Forelimb muscle (tissue), 1 donor: ENCODE data around the gene APOF. TPM values are rescaled to one million over a fixed set of nuclear protein-coding genes. Genes with fewer than 3 reads are reported as not detected.
A peak's percentile ranks its signal among the peaks of the same experiment; 100 is the strongest.
"Not testable (repeated sequence)": the region's sequence is repeated elsewhere in the genome, so short reads cannot be mapped to it uniquely, and the experiment has no call there.

ENCODE experiments used
- DNase-seq: peaks from one replicate; pipeline ENCODE4 v3.0.0-alpha.2; 2013; ENCODE audit warnings: low read depth
- polyA plus RNA-seq: library from polyadenylated mRNA; unstranded; fragments of 120-200 nt; gene quantifications from one replicate; pipeline ENCODE4 v1.2.1, GENCODE V29; 2013; ENCODE audit not compliant: insufficient read length

APOF gene
- polyA plus RNA-seq, 1 donor = not detected

DNA sequence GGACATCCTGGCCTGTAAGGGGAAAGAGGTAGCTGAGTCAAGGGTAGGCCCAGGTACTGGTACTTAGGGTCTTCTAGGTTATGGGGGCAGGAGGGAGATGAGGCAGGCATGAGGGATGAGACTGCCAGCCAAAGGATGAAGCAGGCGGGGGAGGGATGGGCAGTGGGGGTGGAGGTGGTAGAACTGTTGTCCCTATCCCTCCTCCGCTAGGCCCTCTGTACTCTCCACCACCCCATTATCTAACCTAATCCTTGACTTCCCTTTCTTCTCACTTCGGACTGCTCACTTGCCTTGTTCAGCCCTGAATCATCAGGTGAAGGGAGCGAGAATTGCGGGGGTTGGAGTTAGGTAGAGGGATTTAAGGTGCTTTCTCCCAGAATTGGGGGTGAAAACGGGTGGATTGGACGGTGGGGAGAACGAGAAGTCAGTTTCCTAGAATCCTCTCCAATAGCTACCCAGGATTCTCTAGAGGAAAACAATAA is 29.4 kb downstream of the APOF start:
- no peak for DNase-seq

GRCh38 chr12:56332512-56333196 is 30.0 kb downstream of the APOF start:
- no peak for DNase-seq

DNA sequence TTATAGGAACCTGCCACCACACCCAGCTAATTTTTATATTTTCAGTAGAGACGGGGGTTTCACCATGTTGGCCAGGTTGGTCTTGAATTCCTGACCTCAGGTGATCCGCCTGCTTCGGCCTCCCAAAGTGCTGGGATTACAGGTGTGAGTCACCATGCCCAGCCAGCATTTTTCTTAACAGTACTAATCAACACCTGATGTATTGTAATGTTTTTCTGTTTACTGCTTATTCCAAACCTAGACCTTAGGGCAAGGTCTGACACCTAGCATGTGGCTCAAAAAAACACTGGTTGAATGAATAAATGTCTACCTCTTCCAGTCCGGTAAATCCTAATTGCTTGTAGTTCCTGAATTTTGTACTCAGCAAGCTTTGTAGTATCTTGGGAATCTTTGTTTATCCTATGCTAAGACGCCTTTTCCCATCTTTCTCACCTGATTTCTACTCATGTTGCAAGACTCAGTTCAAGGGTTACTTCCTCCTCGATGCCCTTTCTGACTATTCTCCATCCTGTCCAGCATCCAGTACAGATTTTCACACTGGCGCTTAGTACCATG is 31.6 kb downstream of the APOF start:
- no peak for DNase-seq

DNA sequence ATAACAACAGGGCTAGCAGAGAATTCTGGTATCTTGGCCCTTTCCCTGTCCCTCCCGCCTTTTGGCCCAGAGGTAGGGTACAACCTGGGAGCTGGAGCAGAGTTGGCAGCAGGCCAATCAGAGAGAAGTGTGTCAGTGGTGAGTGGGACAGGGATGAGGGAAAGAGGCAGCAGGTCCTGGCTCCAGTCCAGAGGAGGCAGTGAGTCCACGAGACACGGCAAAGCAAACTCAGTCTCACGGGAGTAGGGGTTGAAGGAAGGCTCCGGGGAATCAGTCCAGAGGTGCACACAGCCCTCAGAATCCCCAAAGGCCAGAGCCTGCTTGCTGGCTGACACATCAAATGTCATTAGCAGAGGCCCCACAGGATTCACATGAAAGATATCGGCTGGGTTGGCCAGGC is 36.1 kb downstream of the APOF start:
- DNase-seq = no peak

DNA sequence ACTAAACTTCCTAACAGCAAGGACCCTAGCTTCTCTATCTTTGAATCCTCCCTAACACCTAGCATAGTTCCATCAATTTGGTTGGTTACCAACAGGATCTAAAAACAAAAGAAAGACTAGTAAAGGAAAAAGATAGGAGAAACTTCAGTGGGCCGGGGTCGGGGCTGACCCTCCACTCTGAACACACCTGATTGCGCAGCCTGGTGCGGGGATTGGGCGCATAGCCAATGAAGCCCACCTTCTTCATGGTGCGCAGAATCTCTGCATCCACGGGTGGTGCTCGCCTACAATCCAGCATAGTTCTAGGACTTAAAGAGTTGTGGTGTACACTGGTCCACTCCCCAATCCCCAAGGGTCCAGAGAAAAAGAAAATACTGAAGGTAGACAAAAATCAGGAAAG is 36.5 kb downstream of the APOF start:
- DNase-seq = no peak

DNA sequence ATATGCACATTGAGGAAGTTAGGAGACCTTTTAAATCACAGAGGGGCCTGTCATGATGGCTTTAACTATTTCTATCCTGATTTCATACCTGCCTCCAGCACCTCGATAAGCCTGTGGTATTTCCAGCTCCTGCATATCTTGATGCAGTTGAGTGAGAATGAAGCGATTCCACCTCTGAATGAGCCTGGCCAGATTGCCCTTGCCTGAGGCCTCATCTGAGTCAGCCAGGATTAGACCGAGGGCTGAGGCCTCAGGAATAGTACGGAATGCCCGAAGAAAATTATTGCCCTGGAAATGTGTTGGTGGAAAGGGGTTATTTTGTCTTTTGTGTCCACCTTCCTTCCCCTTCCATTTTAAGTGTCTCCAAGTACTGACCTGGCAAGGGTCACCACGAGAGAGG is 38.5 kb downstream of the APOF start:
- DNase-seq = no peak

DNA sequence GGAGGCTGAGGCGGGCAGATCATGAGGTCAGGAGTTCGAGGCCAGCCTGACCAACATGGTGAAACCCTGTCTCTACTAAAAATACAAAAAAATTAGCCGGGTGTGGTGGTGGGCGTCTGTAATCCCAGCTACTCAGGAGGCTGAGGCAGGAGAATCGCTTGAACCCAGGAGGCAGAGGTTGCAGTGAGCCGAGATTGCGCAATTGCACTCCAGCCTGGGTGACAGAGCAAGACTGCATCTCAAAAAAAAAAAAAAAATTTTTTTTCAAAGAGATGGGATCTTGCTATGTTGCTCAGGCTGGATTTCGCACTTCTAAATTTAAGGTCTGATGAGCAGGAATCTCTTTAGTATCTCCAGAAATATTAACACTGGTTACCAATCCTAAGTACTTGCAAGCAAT is 41.0 kb downstream of the APOF start:
- DNase-seq = not testable (repeated sequence)

GRCh38 chr12:56321027-56321426 is 41.6 kb downstream of the APOF start:
- DNase-seq = no peak

GRCh38 chr12:56317675-56318074 is 45.0 kb downstream of the APOF start:
- no peak for DNase-seq

DNA sequence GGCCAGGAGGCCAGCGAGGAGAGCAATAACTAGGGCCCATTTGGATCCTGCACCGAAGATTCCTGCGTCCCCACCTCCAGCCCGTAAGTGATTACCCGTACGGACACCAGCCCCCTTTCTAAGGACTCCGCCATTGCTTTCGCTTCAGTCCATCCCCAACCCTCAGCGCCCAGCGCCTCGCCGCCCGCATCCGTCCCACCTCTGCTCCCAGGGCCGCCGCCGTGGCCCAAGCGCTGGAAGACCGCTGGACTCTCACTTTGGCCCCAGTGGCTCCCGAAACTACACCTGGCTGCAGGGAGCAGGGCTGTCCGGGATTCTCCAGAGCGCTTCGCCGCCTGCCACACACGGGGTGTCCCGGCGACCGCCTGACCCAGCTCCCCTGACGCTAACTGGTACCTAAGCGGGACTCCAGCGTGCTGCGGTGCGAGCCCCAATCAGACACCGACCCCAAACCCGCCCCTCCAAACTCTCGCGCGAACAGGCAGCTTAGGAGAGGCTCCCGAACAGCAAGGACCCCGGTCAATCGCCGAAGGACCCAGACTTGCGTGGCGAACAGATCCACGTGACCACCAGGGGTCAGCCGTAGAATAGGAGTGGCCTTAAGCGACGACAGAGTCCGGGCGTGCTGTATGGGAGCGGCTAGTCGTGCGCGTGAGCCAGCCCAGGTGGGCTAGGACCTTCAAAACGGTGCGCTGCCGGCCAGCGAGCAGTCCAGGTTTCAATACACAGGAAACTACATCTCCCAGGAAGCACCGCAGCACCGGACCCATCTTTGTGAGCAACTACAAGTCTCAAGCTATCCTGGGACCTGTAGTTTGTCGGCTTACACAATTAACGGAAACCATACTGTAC is 46.8 kb downstream of the APOF start, which contains the start of gene CNPY2:
TSS of gene CNPY2 (minus strand) at position 367 of the 852 bp plus-strand sequence. CDS start 771 bp downstream, outside the sequence.
- DNase-seq = peak; percentile 89

GRCh38 chr12:56315249-56315621 is 47.4 kb downstream of the APOF start:
- no peak for DNase-seq

DNA sequence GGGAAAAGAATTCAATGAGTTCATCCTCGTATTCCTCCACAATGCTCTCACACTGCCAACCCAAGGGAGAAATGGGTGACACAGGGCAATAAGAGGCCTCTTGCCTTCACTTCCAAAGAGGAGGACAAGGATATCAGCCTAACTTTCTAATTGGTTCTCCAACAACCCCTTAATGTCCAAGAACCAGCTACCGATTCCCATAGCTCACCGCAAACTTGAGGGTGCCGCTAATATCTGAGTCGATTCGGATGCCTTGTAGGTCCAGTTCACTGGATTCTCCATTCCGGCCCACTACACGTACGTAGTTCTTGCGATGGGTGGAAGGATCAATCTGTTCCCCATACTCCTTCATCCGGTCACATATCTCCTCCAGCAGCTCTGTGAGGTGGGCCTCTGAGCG is 51.7 kb downstream of the APOF start:
- DNase-seq = no peak

Other genes with a start within 250 kb of the APOF start
- 5,976 TPM for gene RPL41, start 246.2 kb downstream of the APOF start, polyA plus RNA-seq
- 3.6 TPM for gene ZC3H10, start 244.6 kb downstream of the APOF start, polyA plus RNA-seq
- gene ESYT1, start 234.6 kb downstream of the APOF start, polyA plus RNA-seq = 71.4 TPM
- gene MYL6B, start 210.3 kb downstream of the APOF start, polyA plus RNA-seq = 905 TPM
- gene MYL6, start 204.5 kb downstream of the APOF start, polyA plus RNA-seq = 1,230 TPM
- gene SMARCC2, start 173.4 kb downstream of the APOF start, polyA plus RNA-seq = 53.8 TPM
- 42.7 TPM for gene RNF41, start 140.9 kb downstream of the APOF start, polyA plus RNA-seq
- 16.8 TPM for gene NABP2, start 138.5 kb downstream of the APOF start, polyA plus RNA-seq
- gene SLC39A5, start 132.8 kb downstream of the APOF start, polyA plus RNA-seq = 0.56 TPM
- 17.3 TPM for gene ANKRD52, start 104.5 kb downstream of the APOF start, polyA plus RNA-seq
- 28.6 TPM for gene COQ10A, start 95.9 kb downstream of the APOF start, polyA plus RNA-seq
- 228 TPM for gene CS, start 62.5 kb downstream of the APOF start, polyA plus RNA-seq
- gene CNPY2, start 46.9 kb downstream of the APOF start, polyA plus RNA-seq = 58.3 TPM
- 45.1 TPM for gene PAN2, start 28.9 kb downstream of the APOF start, polyA plus RNA-seq
- gene IL23A, start 24.0 kb downstream of the APOF start, polyA plus RNA-seq = 0.34 TPM
- 61.9 TPM for gene STAT2, start 2.8 kb downstream of the APOF start, polyA plus RNA-seq
- gene TIMELESS, start 86.6 kb upstream of the APOF start, polyA plus RNA-seq = 11.9 TPM
- 0.35 TPM for gene MIP, start 91.8 kb upstream of the APOF start, polyA plus RNA-seq
- 2.4 TPM for gene SPRYD4, start 105.7 kb upstream of the APOF start, polyA plus RNA-seq
- 0.85 TPM for gene GLS2, start 125.3 kb upstream of the APOF start, polyA plus RNA-seq
- gene RBMS2, start 159.0 kb upstream of the APOF start, polyA plus RNA-seq = 15.3 TPM